Stimulated activated CD4-positive, alpha-beta T cell treated with anti-CD3 and anti-CD28 coated beads, Interleukin-1b, Interleukin-23, amount 100 ng/mL, for 1 hour (primary cell): ENCODE results near the gene SLC4A3.
A peak's percentile ranks its signal among the peaks of the same experiment; 100 is the strongest.
"Not testable (repeated sequence)": the region's sequence is repeated elsewhere in the genome, so short reads cannot be mapped to it uniquely, and the experiment has no call there.

Source experiments
- DNase-seq, 2 donors: peaks; one replicate each; pipeline ENCODE4 v3.0.0-alpha.2; 2020; ENCODE audit warnings: low read depth in 2 of 2

SLC4A3 gene

GRCh38 chr2:219680958-219681693 is 53.7 kb downstream of the SLC4A3 start:
- no peak for DNase-seq

- DNase-seq, result no peak
Measured at GRCh38 chr2:219681694-219682300, 54.4 kb downstream of the SLC4A3 start.

DNA sequence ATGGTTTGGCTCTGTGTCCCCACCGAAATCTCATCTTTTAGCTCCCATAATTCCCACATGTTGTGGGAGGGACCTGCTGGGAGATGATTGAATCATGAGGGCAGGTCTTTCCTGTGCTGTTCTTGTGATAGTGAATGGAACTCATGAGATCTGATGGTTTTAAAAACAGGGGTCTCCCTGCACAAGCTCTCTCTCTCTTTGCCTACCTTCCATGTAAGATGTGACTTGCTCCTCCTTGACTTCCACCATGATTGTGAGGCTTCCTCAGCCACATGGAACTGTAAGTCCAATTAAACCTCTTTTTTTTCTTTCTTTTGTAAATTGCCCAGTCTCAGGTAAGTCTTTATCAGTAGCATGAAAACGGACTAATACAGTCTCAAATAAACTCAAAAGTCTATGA is 56.0 kb downstream of the SLC4A3 start:
- DNase-seq, result not testable (repeated sequence)

GRCh38 chr2:219684721-219685689 is 57.6 kb downstream of the SLC4A3 start:
- DNase-seq, result peak in 1 of 2 donors; percentile 14

DNA sequence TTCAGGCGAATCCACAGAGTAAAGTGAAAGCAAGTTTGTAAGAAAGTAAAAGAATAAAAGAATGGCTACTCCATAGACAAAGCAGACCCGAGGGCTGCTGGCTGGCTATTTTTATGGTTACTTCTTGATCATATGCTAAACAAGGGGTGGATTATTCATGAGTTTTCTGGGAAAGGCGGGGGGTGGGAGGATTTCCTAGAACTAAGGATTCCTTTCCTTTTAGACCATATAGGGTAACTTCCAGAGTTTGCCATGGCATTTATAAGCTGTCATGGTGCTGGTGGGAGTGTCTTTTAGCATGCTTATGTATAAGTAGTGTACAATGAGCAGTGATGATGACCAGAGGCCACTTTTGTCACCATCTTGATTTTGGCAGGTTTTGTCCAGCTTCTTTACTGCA is 59.8 kb downstream of the SLC4A3 start:
- no peak for DNase-seq

- DNase-seq, result no peak
Measured at GRCh38 chr2:219687882-219688559, 60.6 kb downstream of the SLC4A3 start.

DNA sequence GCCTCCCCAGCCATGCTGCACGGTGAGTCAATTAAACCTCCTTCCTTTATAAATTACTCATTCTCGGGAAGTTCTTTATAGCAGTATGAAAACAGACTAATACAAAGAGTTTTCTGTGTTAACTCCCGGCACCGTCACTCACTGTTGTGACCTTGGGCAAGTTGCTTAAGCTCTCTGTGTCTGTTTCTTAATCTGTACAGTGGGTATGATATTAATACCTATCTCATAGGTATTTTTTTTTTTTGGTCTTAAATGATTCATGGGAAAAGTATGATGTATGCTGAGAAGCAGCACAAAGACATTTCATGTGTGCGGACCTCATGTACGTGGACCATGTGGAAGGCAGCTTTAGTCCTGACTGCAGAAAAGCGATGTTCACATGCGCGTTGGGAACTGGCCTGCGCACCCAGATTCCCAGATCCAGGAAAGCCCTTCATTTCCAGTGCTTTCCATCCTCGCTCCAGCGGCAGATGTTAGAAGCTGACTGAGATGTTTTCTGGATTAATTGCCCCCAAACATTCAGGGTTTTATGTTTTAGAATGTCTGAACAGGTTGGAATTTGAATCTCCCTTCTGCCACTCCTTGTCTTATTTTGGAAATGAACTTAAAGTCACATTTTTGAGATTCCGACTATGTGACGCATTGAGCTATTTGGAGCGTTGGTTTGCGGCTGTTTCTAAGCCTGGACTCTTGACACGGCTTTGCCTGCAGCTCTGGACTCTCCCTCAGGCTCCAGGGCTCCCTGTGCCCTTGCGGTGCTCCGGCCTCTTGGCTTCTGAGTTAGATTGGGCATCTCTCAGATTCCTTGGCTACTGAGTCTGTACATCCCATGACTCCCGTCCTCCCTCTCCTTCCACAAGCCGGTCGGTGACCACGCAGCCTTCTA is 61.4 kb downstream of the SLC4A3 start:
- DNase-seq, result no peak

DNA sequence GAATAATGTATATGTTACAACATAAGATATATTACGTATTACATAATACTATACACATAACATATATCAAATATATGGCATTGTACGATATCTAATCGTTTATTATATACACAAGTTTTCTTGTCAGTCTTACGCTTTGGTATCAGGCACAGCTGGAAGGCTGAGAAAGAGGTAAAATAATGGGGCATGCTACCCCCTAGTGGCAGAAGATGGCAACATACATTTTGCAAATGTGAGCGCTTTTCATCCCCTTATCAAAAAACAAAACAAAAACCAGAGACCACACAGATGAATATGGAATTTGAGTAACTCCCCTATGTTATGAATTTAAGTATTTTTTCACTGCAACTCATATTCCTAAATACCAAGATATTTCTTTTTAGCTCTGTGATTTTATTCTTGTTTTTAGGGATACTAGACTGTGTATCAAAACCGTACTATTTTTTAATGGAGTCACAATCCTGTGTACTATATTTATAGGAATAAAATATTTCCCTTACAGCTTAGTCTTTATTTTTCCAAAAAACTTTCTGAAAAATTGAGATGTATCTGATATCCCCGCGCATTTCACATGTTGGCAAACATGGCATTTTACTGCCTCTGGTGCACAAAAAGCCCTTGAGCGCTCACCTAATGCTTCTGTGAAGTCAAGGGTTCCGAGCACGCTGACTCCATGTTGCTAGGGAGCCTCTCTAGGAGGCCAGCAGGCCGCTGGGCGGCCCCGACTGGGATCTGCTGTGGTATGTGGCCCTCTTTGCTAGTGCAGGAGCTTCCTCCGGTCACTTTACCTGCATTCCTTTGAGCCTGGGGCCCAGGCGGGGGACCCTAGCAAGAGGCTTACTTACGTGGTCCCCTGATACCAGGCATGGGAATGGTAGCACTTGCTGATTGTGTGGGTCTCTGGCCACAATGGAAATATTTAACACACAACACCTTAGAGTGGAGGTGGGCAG is 62.5 kb downstream of the SLC4A3 start:
- DNase-seq, result peak in 1 of 2 donors; percentile 15

GRCh38 chr2:219691571-219691970 is 64.1 kb downstream of the SLC4A3 start:
- no peak for DNase-seq
